Middle frontal gyrus (tissue), 1 donor: Measurements from ENCODE around the gene RFC4.

ENCODE experiments used
- DNase-seq: peaks from one replicate; pipeline ENCODE4 v3.0.0-alpha.2; 2015; ENCODE audit warnings: low spot score; ENCODE audit errors: extremely low spot score

The RFC4 gene

GRCh38 chr3:186787642-186788481 is 18.4 kb downstream of the RFC4 start:
- no peak for DNase-seq

GRCh38 chr3:186786922-186787321 is 19.4 kb downstream of the RFC4 start:
- DNase-seq = no peak

- no peak for DNase-seq
Measured at GRCh38 chr3:186785495-186786018, 20.7 kb downstream of the RFC4 start.

- DNase-seq = no peak
Measured at GRCh38 chr3:186784820-186785494, 21.3 kb downstream of the RFC4 start.

GRCh38 chr3:186783731-186784515 is 22.4 kb downstream of the RFC4 start:
- peak; percentile 58 for DNase-seq

GRCh38 chr3:186783058-186783730 is 23.1 kb downstream of the RFC4 start, which contains the start of gene EIF4A2:
Gene EIF4A2 (plus strand): TSS chr3:186783577. CDS start chr3:186783611, 34 bp downstream.
- DNase-seq = peak; percentile 74

- no peak for DNase-seq
Measured at GRCh38 chr3:186782542-186783057, 23.7 kb downstream of the RFC4 start.

GRCh38 chr3:186779204-186779603 is 27.1 kb downstream of the RFC4 start:
- DNase-seq = no peak

- no peak for DNase-seq
Measured at GRCh38 chr3:186775999-186776398, 30.3 kb downstream of the RFC4 start.

GRCh38 chr3:186772701-186773417 is 33.4 kb downstream of the RFC4 start:
- DNase-seq = peak; percentile 12

- DNase-seq = no peak
Measured at GRCh38 chr3:186772281-186772694, 34.0 kb downstream of the RFC4 start.

GRCh38 chr3:186760897-186761447 is 45.3 kb downstream of the RFC4 start:
- DNase-seq = no peak

- DNase-seq = no peak
Measured at GRCh38 chr3:186760141-186760833, 46.0 kb downstream of the RFC4 start.

GRCh38 chr3:186759231-186759930 is 46.9 kb downstream of the RFC4 start:
- no peak for DNase-seq

- no peak for DNase-seq
Measured at GRCh38 chr3:186757686-186758220, 48.5 kb downstream of the RFC4 start.

GRCh38 chr3:186757214-186757613 is 49.1 kb downstream of the RFC4 start:
- DNase-seq = no peak

GRCh38 chr3:186754871-186755270 is 51.4 kb downstream of the RFC4 start:
- no peak for DNase-seq

GRCh38 chr3:186754006-186754405 is 52.3 kb downstream of the RFC4 start:
- no peak for DNase-seq
